AG10803 (cell line): Measurements from ENCODE around the gene PPP1R11.
A peak's percentile ranks its signal among the peaks of the same experiment; 100 is the strongest.

ENCODE experiments used
- DNase-seq: peaks from one replicate; pipeline ENCODE4 v3.0.0; 2010; ENCODE audit warnings: low read depth
- H3K4me3 ChIP-seq: 2 replicates; pipeline ENCODE4 v1.5.1; 2011; ENCODE audit warnings: mild to moderate bottlenecking, low read length, control low read depth
- CTCF ChIP-seq: conservative IDR thresholded peaks from 2 replicates; pipeline ENCODE4 v1.5.1; 2011; ENCODE audit warnings: mild to moderate bottlenecking, low read length, control low read depth, inconsistent platforms

PPP1R11 gene

GRCh38 chr6:30087876-30088275, 20.9 kb downstream of the PPP1R11 start:
- no peak overlapping the region for H3K4me3 ChIP-seq
- no peak for DNase-seq
- TF ChIP-seq CTCF: no peak

- H3K4me3 ChIP-seq: no peak overlapping the region
- TF ChIP-seq CTCF: no peak
- DNase-seq: peak; percentile 88
These were observed 24.8 kb downstream of the PPP1R11 start for GRCh38 chr6:30091577-30092381.

GRCh38 chr6:30092852-30093543, 26.0 kb downstream of the PPP1R11 start:
- TF ChIP-seq CTCF: no peak
- no peak for DNase-seq
- H3K4me3 ChIP-seq: no peak overlapping the region

GRCh38 chr6:30093951-30094661, 27.1 kb downstream of the PPP1R11 start:
- H3K4me3 ChIP-seq: no peak overlapping the region
- TF ChIP-seq CTCF: no peak
- no peak for DNase-seq

GRCh38 chr6:30096829-30097228, 29.8 kb downstream of the PPP1R11 start:
- H3K4me3 ChIP-seq: no peak overlapping the region
- no peak for TF ChIP-seq CTCF
- DNase-seq: no peak

- DNase-seq: no peak
These were observed 31.1 kb downstream of the PPP1R11 start for GRCh38 chr6:30097902-30098768.

More at GRCh38 chr6:30097902-30098768, 31.1 kb downstream of the PPP1R11 start:
- TF ChIP-seq CTCF: no peak
- no peak overlapping the region for H3K4me3 ChIP-seq
